HEK293T (cell line): ENCODE data around the gene TRAF2.

ENCODE experiments used
- BHLHE40 ChIP-seq: fragments of 450-650 bp; IDR thresholded peaks from 2 replicates; pipeline ENCODE4 v1.6.1; 2016; ENCODE audit warnings: mild to moderate bottlenecking, moderate library complexity, borderline replicate concordance
- ELF4 ChIP-seq: fragments of 450-650 bp; IDR thresholded peaks from 2 replicates; pipeline ENCODE4 v1.6.1; 2017; ENCODE audit warnings: antibody characterized with exemption
- FOXA1 ChIP-seq: fragments of 450-650 bp; IDR thresholded peaks from 2 replicates; pipeline ENCODE4 v1.6.1; 2016; ENCODE audit warnings: mild to moderate bottlenecking
- FOXK2 ChIP-seq: fragments of 450-650 bp; IDR thresholded peaks from 2 replicates; pipeline ENCODE4 v1.6.1; 2016; ENCODE audit warnings: mild to moderate bottlenecking
- FOXM1 ChIP-seq: fragments of 450-650 bp; IDR thresholded peaks from 2 replicates; pipeline ENCODE4 v1.6.1; 2017; ENCODE audit warnings: mild to moderate bottlenecking, borderline replicate concordance
- L3MBTL2 ChIP-seq: fragments of 450-650 bp; conservative IDR thresholded peaks from 2 replicates; pipeline ENCODE4 v1.6.1; 2016; ENCODE audit warnings: mild to moderate bottlenecking
- LEF1 ChIP-seq: fragments of 450-650 bp; IDR thresholded peaks from 2 replicates; pipeline ENCODE4 v1.6.1; 2017; ENCODE audit warnings: mild to moderate bottlenecking, borderline replicate concordance
- PKNOX1 ChIP-seq: fragments of 450-650 bp; IDR thresholded peaks from 2 replicates; pipeline ENCODE4 v1.6.1; 2016
- SP1 ChIP-seq: fragments of 450-650 bp; IDR thresholded peaks from 2 replicates; pipeline ENCODE4 v1.6.1; 2017

DNA sequence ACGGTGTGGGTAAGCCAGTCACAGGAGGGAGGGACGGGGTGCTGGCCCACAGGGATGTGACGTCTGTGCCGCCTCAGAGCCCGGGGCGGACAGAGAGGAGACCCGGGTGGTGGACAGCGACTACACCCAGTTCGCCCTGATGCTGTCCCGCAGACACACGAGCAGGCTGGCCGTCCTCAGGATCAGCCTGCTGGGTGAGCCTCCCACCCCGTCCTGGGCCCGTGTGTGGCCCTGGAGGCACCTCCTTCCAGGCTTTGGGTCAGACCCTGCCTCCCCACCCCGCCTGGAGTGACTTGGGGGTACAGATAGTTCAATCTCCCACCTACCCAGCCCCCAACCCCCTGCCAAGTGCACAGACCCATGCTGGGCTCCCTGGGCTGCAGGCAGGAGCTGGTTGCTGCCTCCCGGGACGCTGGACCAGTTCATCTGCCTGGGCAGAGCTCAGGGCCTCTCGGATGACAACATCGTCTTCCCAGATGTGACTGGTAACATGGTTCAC is 67.5 kb downstream of the TRAF2 start:
- no peak for TF ChIP-seq L3MBTL2
- no peak for TF ChIP-seq BHLHE40
- TF ChIP-seq FOXM1, result no peak
- TF ChIP-seq ELF4, result no peak
- TF ChIP-seq SP1, result no peak
- TF ChIP-seq FOXA1, result no peak
- no peak for TF ChIP-seq FOXK2
- TF ChIP-seq PKNOX1, result no peak
- no peak for TF ChIP-seq LEF1
